Spinal cord (tissue), 10 donors: ENCODE measurements around the gene ATXN10. TPM values are rescaled to one million over a fixed set of nuclear protein-coding genes. Genes with fewer than 3 reads are reported as not detected.

Experiments
- DNase-seq, 6 donors: peaks; one replicate each; pipeline versions ENCODE4 v3.0.0 to v3.0.0-alpha.2; 2013 to 2015; ENCODE audit warnings: low spot score in 6 of 6, low read depth in 4 of 6
- H3K27ac ChIP-seq: one replicate; pipeline ENCODE4 v1.5.1; 2013; ENCODE audit warnings: low read depth, low read length, control low read depth
- H3K27me3 ChIP-seq: one replicate; pipeline ENCODE4 v1.6.1; 2013; ENCODE audit warnings: low read length; ENCODE audit not compliant: control insufficient read depth, insufficient read depth
- H3K36me3 ChIP-seq: one replicate; pipeline ENCODE4 v1.6.1; 2013; ENCODE audit warnings: low read length; ENCODE audit not compliant: control insufficient read depth, insufficient read depth
- H3K4me1 ChIP-seq: one replicate; pipeline ENCODE4 v1.6.1; 2013; ENCODE audit warnings: low read length; ENCODE audit not compliant: control insufficient read depth, insufficient read depth
- H3K4me3 ChIP-seq: one replicate; pipeline ENCODE4 v1.5.1; 2013; ENCODE audit warnings: low read depth, low read length, control low read depth
- H3K9me3 ChIP-seq: one replicate; pipeline ENCODE4 v1.6.1; 2013; ENCODE audit warnings: low read length; ENCODE audit not compliant: control insufficient read depth, insufficient read depth
- WGBS: methylation state at CpG from one replicate; pipeline ENCODE4 v1.1.5; 2013; ENCODE audit warnings: missing lambda C conversion rate; ENCODE audit not compliant: insufficient coverage; 5-methylcytosine and 5-hydroxymethylcytosine counted together
- polyA plus RNA-seq, 2 donors: library from polyadenylated mRNA; unstranded; fragments of 120-200 nt; gene quantifications; one replicate each; pipeline ENCODE4 v1.2.1, GENCODE V29; 2013; ENCODE audit not compliant: insufficient read length in 2 of 2
- total RNA-seq, 2 donors: library from RNA; depleted of rRNA in 1 of 2; stranded (reverse); fragments of 120-200 nt in 1 of 2; fragments of >200 nt in 1 of 2; gene quantifications; one replicate each; pipeline versions ENCODE4 v1.2.3 to v1.2.4, GENCODE V29; 2013 to 2014
- donor health status: healthy.

ATXN10 gene
- total and polyA plus RNA-seq, 4 donors, result 163 to 428 (median 339) TPM

- WGBS, result 92% methylated on average over 21 of the region's 22 CpGs
- Histone ChIP-seq H3K4me3 (no peak overlapping the region), H3K4me1 (peaks cover 57% of the 10 kb centered on the region), H3K27me3 (peaks cover 2% of the 10 kb centered on the region), H3K9me3 (no peaks in the 10 kb centered on the region), H3K27ac (no peak overlapping the region), H3K36me3 (peaks cover 15% of the 10 kb centered on the region)
- no peak for DNase-seq
Observed at GRCh38 chr22:45887202-45888131, 215.8 kb downstream of the ATXN10 start.

- WGBS, result 87% methylated on average over 27 of the region's 27 CpGs
- Histone ChIP-seq H3K27me3 (peaks cover 2% of the 10 kb centered on the region), H3K36me3 (peaks cover 10% of the 10 kb centered on the region), H3K9me3 (no peaks in the 10 kb centered on the region), H3K4me3 (no peak overlapping the region), H3K27ac (no peak overlapping the region), H3K4me1 (peaks cover 48% of the 10 kb centered on the region)
- DNase-seq, result no peak
Observed at GRCh38 chr22:45888221-45889092, 216.8 kb downstream of the ATXN10 start.

GRCh38 chr22:45889093-45889538 is 217.5 kb downstream of the ATXN10 start:
- Histone ChIP-seq H3K4me3 (no peak overlapping the region), H3K36me3 (peaks cover 10% of the 10 kb centered on the region), H3K27ac (no peak overlapping the region), H3K4me1 (peaks cover 45% of the 10 kb centered on the region), H3K9me3 (no peaks in the 10 kb centered on the region), H3K27me3 (peaks cover 2% of the 10 kb centered on the region)
- DNase-seq, result no peak
- 52% methylated on average over 10 of the region's 10 CpGs for WGBS

GRCh38 chr22:45889539-45890350 is 218.1 kb downstream of the ATXN10 start:
- DNase-seq, result peak in 2 of 6 donors; percentile 73 to 84

GRCh38 chr22:45890351-45890635 is 218.7 kb downstream of the ATXN10 start:
- Histone ChIP-seq H3K4me3 (no peak overlapping the region), H3K36me3 (peaks cover 8% of the 10 kb centered on the region), H3K27ac (no peak overlapping the region), H3K27me3 (peaks cover 2% of the 10 kb centered on the region), H3K9me3 (no peaks in the 10 kb centered on the region), H3K4me1 (peaks cover 33% of the 10 kb centered on the region)
- 90% methylated on average over 2 of the region's 26 CpGs for WGBS
- DNase-seq, result no peak

More at GRCh38 chr22:45889539-45890350, 218.1 kb downstream of the ATXN10 start:
- WGBS, result 8% methylated on average over 53 of the region's 56 CpGs
- no peaks in the 10 kb centered on the region for H3K9me3 ChIP-seq
- H3K36me3 ChIP-seq, result peaks cover 10% of the 10 kb centered on the region
- peak overlapping the region; percentile 67 for H3K27ac ChIP-seq
- H3K4me3 ChIP-seq, result no peak overlapping the region
- H3K4me1 ChIP-seq, result peaks cover 39% of the 10 kb centered on the region
- peaks cover 2% of the 10 kb centered on the region for H3K27me3 ChIP-seq

- DNase-seq, result no peak
- WGBS, result 87% methylated on average over 36 of the region's 37 CpGs
- Histone ChIP-seq H3K36me3 (peaks cover 6% of the 10 kb centered on the region), H3K27me3 (peaks cover 2% of the 10 kb centered on the region), H3K4me3 (no peak overlapping the region), H3K4me1 (peaks cover 31% of the 10 kb centered on the region), H3K27ac (no peak overlapping the region), H3K9me3 (no peaks in the 10 kb centered on the region)
Observed at GRCh38 chr22:45891021-45891421, 219.4 kb downstream of the ATXN10 start.

- Histone ChIP-seq H3K9me3 (no peaks in the 10 kb centered on the region), H3K4me1 (peaks cover 33% of the 10 kb centered on the region), H3K36me3 (peaks cover 6% of the 10 kb centered on the region), H3K27ac (no peak overlapping the region), H3K4me3 (no peak overlapping the region), H3K27me3 (peaks cover 2% of the 10 kb centered on the region)
- 81% methylated on average over 9 of the region's 25 CpGs for WGBS
- DNase-seq, result no peak
Observed at GRCh38 chr22:45891471-45891995, 219.9 kb downstream of the ATXN10 start.

- WGBS, result 82% methylated on average over 14 of the region's 22 CpGs
- DNase-seq, result no peak
- peaks cover 2% of the 10 kb centered on the region for H3K27me3 ChIP-seq
- H3K9me3 ChIP-seq, result no peaks in the 10 kb centered on the region
- H3K27ac ChIP-seq, result no peak overlapping the region
- H3K4me3 ChIP-seq, result no peak overlapping the region
- peaks cover 39% of the 10 kb centered on the region for H3K4me1 ChIP-seq
- H3K36me3 ChIP-seq, result peaks cover 6% of the 10 kb centered on the region
Observed at GRCh38 chr22:45891996-45892621, 220.5 kb downstream of the ATXN10 start.
